GM18517 (cell line): ENCODE data around the gene CCL22.
"Not testable (repeated sequence)": the region's sequence is repeated elsewhere in the genome, so short reads cannot be mapped to it uniquely, and the experiment has no call there.

Source experiments
- ATAC-seq: cut with Tn5 transposase; IDR thresholded peaks from one replicate; pipeline ENCODE4 v1.9.1; 2021; ENCODE audit warnings: mild to moderate bottlenecking, moderate library complexity; ENCODE audit not compliant: unreplicated experiment

The CCL22 gene

GRCh38 chr16:57391300-57391699, 32.7 kb downstream of the CCL22 start:
- ATAC-seq, result no peak

DNA sequence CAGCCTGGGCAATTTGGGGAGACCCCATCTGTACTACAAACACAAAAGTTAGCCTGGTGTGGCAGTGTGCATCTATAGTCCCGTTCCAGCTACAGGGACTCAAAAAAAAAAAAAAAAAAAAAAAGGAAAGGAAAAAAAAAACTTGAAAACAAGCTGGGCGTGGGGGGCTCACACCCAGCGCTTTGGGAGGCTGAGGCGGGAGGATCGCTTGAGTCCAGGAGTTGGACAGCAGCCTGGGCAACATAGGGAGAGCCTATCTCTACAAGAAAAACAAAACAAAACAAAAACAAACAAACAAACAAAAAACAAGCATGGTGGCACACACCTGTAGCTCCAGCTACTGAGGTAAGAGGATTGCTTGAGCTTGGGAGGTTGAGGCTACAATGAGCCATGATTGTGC, 33.1 kb downstream of the CCL22 start:
- no peak for ATAC-seq

GRCh38 chr16:57392694-57393093, 34.1 kb downstream of the CCL22 start:
- ATAC-seq, result no peak

DNA sequence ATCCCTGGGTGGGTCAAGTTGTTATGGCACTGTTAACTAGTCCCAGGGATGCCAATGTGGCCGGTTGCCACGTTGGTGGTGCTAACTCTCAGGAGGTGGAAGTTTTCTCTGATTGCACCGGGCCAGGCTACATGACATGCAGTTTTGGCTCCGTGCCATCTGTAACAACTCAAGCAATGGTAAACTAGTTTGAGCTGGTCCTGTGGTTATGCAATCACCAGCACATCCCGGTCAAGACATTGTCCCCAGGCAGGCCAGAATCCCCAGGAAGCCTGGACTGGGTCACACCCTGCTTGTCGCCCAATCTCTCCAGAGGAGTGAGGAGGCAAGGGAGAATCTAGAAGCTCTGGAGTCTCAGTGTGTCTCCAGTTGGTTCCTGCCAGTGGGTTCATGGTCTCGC, 35.9 kb downstream of the CCL22 start:
- ATAC-seq, result no peak

GRCh38 chr16:57395026-57395425, 36.4 kb downstream of the CCL22 start:
- ATAC-seq, result no peak

DNA sequence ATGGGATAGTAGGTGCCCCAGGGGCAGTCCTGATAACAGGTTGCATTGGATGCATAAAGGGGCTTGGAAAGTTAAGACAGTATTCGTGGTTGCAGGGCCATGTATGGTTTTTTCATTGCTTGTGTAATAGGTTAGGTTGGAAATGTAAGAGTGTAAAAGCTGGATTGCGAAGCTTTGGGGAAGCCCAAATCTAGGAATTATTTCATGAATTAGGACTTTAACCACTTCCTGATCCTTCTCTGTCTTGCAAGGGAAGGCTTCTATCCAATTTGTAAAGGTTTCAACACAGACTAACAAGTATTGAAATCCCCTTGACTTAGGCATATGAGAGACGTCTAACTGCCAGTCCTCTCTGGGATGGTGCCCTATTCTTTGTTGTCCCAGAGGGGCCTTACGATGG, 38.2 kb downstream of the CCL22 start:
- no peak for ATAC-seq

- not testable (repeated sequence) for ATAC-seq
Observed at GRCh38 chr16:57397493-57397892, 38.9 kb downstream of the CCL22 start.

- ATAC-seq, result no peak
Observed at GRCh38 chr16:57401943-57402640, 43.5 kb downstream of the CCL22 start.

- no peak for ATAC-seq
Observed at GRCh38 chr16:57403965-57404817, 45.6 kb downstream of the CCL22 start, which contains the start of gene CCL17. Gene CCL17 (plus strand): TSS chr16:57404767. CDS start chr16:57413933, 9,166 bp downstream.

DNA sequence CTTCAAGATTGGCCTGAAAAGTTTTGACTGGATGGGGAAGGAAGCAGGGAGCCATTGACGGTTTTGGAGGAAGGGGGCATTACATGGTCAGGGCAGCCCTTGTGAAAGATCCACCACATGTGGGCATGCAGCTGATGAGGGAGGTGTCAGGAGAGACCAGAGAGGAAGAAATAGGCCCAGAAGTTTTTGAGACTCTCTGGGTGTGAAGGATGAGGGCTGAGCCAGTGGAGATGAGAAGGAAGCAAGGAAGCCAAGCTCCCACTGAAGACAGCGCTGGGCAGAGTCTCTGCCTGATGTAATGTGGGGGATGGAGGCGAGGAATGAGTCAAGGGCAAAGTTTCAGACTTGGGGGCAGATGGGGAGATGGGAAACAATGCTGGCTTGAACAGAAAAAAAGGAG, 46.5 kb downstream of the CCL22 start:
- no peak for ATAC-seq

DNA sequence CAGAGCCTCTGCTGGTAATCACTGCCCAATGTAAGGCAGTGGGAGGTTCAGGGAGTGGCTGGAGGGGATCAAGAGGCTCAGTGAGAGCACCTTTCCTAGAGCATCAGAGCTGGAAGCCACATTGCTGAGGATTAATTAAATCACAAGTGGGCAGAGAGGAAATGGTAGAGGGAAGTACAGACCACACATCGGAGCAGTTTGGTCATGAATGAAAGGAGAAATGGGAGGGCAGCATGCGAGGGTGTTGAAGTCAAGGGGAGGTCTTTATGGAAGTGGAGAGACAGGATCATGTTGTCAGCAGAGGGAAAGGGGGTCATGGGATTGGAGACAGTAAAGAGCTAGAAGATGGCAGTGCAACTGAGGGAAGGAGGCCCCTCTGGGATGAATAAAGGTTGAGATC, 48.3 kb downstream of the CCL22 start:
- ATAC-seq, result no peak

DNA sequence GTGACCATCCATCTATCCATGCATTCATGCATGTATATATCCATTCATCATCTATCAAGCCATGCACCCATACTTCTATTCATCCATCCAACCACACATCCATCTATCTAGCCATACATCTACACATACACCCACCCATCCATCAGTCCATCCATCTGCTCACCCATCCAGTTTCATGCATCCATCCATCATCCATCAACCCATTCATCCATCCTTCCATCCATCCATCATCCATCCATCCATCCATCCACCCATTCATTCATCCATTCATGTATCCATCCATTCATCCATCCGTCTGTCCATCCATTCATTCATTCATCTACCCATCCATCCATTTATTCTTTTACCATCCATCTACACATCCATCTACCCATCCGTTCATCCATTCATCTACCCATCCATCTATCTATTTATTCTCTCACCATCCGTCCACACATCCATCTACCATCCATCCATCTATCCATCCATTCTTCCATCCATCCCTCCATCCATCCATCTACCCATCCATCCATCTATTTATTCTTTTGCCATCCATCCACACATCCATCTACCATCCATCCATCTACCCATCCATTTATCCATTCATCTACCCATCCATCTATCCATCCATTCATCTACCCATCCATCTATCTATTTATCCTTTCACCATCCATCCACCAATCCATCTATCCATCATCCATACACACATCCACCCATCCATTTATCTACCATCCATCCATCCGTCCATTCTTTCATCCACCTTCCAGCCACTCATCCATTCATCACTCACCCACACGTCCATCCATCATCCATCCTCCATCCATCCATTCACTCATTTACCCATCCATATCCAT, 49.2 kb downstream of the CCL22 start:
- no peak for ATAC-seq

DNA sequence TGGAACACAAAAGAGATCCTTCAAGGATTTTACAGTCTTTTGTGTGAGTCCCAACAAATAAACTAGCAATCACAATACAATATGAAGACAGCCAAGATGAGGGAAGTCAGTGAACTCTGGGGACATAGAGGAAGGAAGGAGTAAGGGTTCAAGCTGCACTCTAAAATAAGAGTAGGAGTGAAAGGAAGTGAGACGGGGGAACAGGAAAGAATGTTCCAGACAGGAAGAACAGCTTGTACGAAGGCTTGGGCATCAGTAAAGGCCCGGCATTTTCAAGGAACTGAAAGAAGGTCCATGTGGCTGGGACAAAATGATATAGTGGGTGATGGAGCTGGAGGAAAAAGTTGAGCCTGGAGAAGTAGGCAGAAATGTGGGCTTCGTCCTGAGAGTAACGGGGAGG, 50.5 kb downstream of the CCL22 start:
- ATAC-seq, result no peak

DNA sequence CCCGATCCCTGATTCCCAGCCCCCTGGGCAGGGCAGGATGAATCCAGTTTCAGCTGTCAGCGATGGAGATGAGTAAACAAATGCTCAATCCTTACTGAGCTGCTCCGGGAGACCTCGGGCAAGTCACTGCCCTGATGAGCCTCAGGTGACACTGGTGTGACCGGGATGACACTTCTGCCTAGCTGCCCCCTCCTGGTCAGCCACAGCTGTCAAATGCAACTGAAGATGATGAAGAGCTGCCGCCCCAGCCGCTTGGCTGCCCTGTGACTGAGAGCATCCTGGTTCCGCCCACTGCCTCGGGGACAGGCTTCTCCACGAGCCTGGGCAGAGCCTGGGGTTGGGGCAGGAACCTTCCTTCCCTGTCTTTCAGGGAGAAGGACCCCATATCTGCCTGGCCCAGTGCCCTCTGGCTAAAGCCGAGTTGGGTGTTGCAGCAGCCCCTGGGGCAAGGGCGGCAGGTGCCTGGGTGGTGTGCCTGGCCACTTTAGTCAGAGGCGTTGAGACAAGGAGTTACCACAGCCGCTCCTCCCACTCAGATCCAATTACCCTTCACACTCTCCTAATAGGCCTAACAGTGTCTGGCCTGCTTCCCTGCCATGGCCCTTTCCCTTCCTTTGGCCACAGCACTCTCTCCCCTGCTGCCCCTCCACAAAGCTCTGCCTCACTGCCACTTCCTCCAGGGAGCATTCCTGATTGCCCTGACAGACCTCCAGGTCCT, 51.4 kb downstream of the CCL22 start:
- ATAC-seq, result no peak

DNA sequence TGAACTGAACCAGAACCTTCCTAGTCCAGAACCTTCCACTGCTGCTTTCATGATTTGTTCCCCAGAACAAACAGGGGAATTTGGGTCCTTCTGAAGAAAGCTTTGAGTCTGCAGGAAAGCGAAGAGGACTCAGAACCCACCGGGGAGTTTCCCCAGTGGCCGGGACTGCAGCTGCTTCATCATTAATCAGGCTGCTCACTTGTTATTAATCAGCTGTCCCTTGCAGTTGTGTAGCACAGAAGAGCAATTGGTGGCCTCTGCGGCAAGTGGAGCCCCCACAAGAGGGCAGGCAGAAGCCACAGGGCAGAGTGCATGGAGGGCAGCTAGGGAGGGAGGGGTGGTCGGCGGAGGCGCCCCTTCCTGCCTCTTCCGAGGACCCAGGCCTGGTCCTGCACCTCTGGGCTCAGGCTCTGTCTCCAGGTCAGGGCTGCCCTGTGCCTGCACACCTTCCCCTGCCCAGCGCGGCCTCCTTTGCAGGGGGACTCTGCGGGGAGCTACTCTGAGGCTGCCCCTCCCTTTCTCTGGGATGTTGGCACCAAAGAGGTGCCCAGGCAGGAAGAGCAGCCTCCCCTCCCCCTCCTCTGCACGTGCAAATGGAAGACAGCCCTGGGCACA, 52.9 kb downstream of the CCL22 start:
- no peak for ATAC-seq

DNA sequence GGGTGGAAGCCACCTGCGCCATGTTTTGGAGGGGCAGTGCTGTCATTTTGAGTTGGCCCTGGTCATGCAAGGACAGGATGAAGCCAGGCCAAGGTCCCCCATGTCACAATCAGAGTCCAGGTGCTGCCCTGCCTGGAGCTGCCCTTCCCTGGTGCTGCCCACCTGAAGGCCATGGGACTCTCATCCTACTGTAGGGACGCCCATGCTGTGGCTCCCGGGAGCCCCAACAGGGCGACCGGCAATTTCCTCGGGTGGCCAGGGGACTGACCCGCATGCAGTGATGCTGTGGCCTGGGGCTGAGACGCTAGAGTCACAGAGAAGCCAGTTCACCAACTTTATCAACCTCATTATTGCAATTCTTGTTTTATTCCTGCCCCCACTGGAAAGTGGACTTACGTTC, 54.0 kb downstream of the CCL22 start:
- no peak for ATAC-seq

DNA sequence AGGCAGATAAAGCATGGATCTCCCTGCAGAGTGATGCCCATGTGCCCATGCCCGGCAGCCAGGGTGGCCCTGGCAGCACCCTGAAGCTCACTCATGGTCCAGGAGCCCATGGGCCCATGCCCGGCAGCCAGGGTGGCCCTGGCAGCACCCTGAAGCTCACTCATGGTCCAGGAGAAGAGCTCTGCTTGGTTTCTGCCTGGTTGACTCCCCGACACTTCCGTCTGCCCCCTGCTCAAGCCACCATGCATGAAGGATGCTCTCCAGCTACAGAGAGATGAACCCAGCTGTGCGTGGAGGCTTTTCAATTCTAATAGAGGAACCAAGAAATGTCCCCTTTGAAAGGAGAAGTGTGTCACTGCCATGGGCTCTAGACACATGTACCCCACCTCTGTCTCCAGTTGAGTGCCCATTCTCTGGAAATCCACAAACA, 54.7 kb downstream of the CCL22 start:
- ATAC-seq, result no peak

GRCh38 chr16:57413733-57414132, 55.1 kb downstream of the CCL22 start:
- ATAC-seq, result no peak
